ENCODE measurements around the gene RSPO1.

The RSPO1 gene

GRCh38 chr1:37605061-37605650 is 29.5 kb downstream of the RSPO1 start:
- no peak overlapping the region for H3K4me2 ChIP-seq (ENCODE audit: low read length)
- H2AK5ac ChIP-seq (ENCODE audit: low read length): no peak overlapping the region

GRCh38 chr1:37602750-37603694 is 31.7 kb downstream of the RSPO1 start:
- no peaks in the 10 kb centered on the region for H3K79me1 ChIP-seq (ENCODE audit: low read length)
- peak; percentile 75 for DNase-seq
- no peak overlapping the region for H4K5ac ChIP-seq (ENCODE audit: low read length)
- H2BK15ac ChIP-seq (replicated peaks; ENCODE audit: low read depth): no peak overlapping the region
- H2BK120ac ChIP-seq (ENCODE audit: low read depth, low read length): no peak overlapping the region
- H4K8ac ChIP-seq (ENCODE audit: low read depth, low read length): no peak overlapping the region
- H2AK5ac ChIP-seq (ENCODE audit: low read length): no peak overlapping the region
- no peak overlapping the region for H3K18ac ChIP-seq (ENCODE audit: low read length)
- H3K4me2 ChIP-seq (ENCODE audit: low read length): no peak overlapping the region
- no peaks in the 10 kb centered on the region for H3K36me3 ChIP-seq (ENCODE audit: control insufficient read depth, insufficient read depth, low read length)
- no peak overlapping the region for H3K4ac ChIP-seq (ENCODE audit: low read depth, low read length)
- no peaks in the 10 kb centered on the region for H3K79me2 ChIP-seq (ENCODE audit: control insufficient read depth, insufficient read depth, low read length)
- H3K4me3 ChIP-seq (ENCODE audit: low read length): no peak overlapping the region
- WGBS (ENCODE audit: extremely low coverage, insufficient coverage, low lambda C conversion rate): no CpG with 5 or more reads among the region's 8 CpGs
- H3K4me1 ChIP-seq (ENCODE audit: control insufficient read depth, low read depth, low read length): no peaks in the 10 kb centered on the region
- H3K9ac ChIP-seq (ENCODE audit: low read length): no peak overlapping the region
- no peak overlapping the region for H3K23ac ChIP-seq (ENCODE audit: low read length)
- no peak overlapping the region for H3K27ac ChIP-seq (ENCODE audit: low read depth, low read length)
- H2BK5ac ChIP-seq (ENCODE audit: low read length): no peak overlapping the region
- no peaks in the 10 kb centered on the region for H3K27me3 ChIP-seq (ENCODE audit: insufficient read depth, low read length, poor library complexity)
- no peak overlapping the region for H3K56ac ChIP-seq (ENCODE audit: low read length)

More at GRCh38 chr1:37605061-37605650, 29.5 kb downstream of the RSPO1 start:
- H3K18ac ChIP-seq (ENCODE audit: low read length): no peak overlapping the region
- H3K4ac ChIP-seq (ENCODE audit: low read depth, low read length): no peak overlapping the region
- H3K9ac ChIP-seq (ENCODE audit: low read length): no peak overlapping the region
- H3K79me2 ChIP-seq (ENCODE audit: control insufficient read depth, insufficient read depth, low read length): no peaks in the 10 kb centered on the region
- H3K56ac ChIP-seq (ENCODE audit: low read length): no peak overlapping the region
- peak; percentile 2 for DNase-seq
- H3K36me3 ChIP-seq (ENCODE audit: control insufficient read depth, insufficient read depth, low read length): no peaks in the 10 kb centered on the region
- no peak overlapping the region for H2BK15ac ChIP-seq (replicated peaks; ENCODE audit: low read depth)
- H2BK5ac ChIP-seq (ENCODE audit: low read length): no peak overlapping the region
- no peak overlapping the region for H2BK120ac ChIP-seq (ENCODE audit: low read depth, low read length)
- H4K5ac ChIP-seq (ENCODE audit: low read length): no peak overlapping the region
- no peak overlapping the region for H3K4me3 ChIP-seq (ENCODE audit: low read length)
- H3K79me1 ChIP-seq (ENCODE audit: low read length): no peaks in the 10 kb centered on the region
- no peak overlapping the region for H3K23ac ChIP-seq (ENCODE audit: low read length)
- no peak overlapping the region for H4K8ac ChIP-seq (ENCODE audit: low read depth, low read length)
- 100% methylated on average over 1 of the region's 12 CpGs for WGBS (ENCODE audit: extremely low coverage, insufficient coverage, low lambda C conversion rate)
- no peaks in the 10 kb centered on the region for H3K4me1 ChIP-seq (ENCODE audit: control insufficient read depth, low read depth, low read length)
- no peak overlapping the region for H3K27ac ChIP-seq (ENCODE audit: low read depth, low read length)
- peaks cover 2% of the 10 kb centered on the region for H3K27me3 ChIP-seq (ENCODE audit: insufficient read depth, low read length, poor library complexity)

GRCh38 chr1:37601441-37601840 is 33.3 kb downstream of the RSPO1 start:
- H3K4ac ChIP-seq (ENCODE audit: low read depth, low read length): no peak overlapping the region
- H4K8ac ChIP-seq (ENCODE audit: low read depth, low read length): no peak overlapping the region
- H3K23ac ChIP-seq (ENCODE audit: low read length): no peak overlapping the region
- H3K27ac ChIP-seq (ENCODE audit: low read depth, low read length): no peak overlapping the region
- H2BK15ac ChIP-seq (replicated peaks; ENCODE audit: low read depth): no peak overlapping the region
- H2BK5ac ChIP-seq (ENCODE audit: low read length): no peak overlapping the region
- no peaks in the 10 kb centered on the region for H3K27me3 ChIP-seq (ENCODE audit: insufficient read depth, low read length, poor library complexity)
- DNase-seq: no peak
- no peak overlapping the region for H3K4me3 ChIP-seq (ENCODE audit: low read length)
- no peak overlapping the region for H2BK120ac ChIP-seq (ENCODE audit: low read depth, low read length)
- no peak overlapping the region for H3K56ac ChIP-seq (ENCODE audit: low read length)
- H3K9ac ChIP-seq (ENCODE audit: low read length): no peak overlapping the region
- H3K18ac ChIP-seq (ENCODE audit: low read length): no peak overlapping the region
- no peak overlapping the region for H3K4me2 ChIP-seq (ENCODE audit: low read length)
- H4K5ac ChIP-seq (ENCODE audit: low read length): no peak overlapping the region
- H2AK5ac ChIP-seq (ENCODE audit: low read length): no peak overlapping the region
- H3K79me2 ChIP-seq (ENCODE audit: control insufficient read depth, insufficient read depth, low read length): no peaks in the 10 kb centered on the region
- no peaks in the 10 kb centered on the region for H3K79me1 ChIP-seq (ENCODE audit: low read length)
- no peaks in the 10 kb centered on the region for H3K4me1 ChIP-seq (ENCODE audit: control insufficient read depth, low read depth, low read length)
- H3K36me3 ChIP-seq (ENCODE audit: control insufficient read depth, insufficient read depth, low read length): no peaks in the 10 kb centered on the region

- Histone ChIP-seq H3K27ac (ENCODE audit: low read depth, low read length) (no peak overlapping the region), H3K36me3 (ENCODE audit: control insufficient read depth, insufficient read depth, low read length) (no peaks in the 10 kb centered on the region), H3K56ac (ENCODE audit: low read length) (no peak overlapping the region), H2BK120ac (ENCODE audit: low read depth, low read length) (no peak overlapping the region), H2BK5ac (ENCODE audit: low read length) (no peak overlapping the region), H2BK15ac (replicated peaks; ENCODE audit: low read depth) (no peak overlapping the region), H3K4me3 (ENCODE audit: low read length) (no peak overlapping the region), H4K5ac (ENCODE audit: low read length) (no peak overlapping the region), H3K79me1 (ENCODE audit: low read length) (no peaks in the 10 kb centered on the region), H2AK5ac (ENCODE audit: low read length) (no peak overlapping the region), H3K4me2 (ENCODE audit: low read length) (no peak overlapping the region), H4K8ac (ENCODE audit: low read depth, low read length) (no peak overlapping the region), H3K18ac (ENCODE audit: low read length) (no peak overlapping the region), H3K23ac (ENCODE audit: low read length) (no peak overlapping the region), H3K9ac (ENCODE audit: low read length) (no peak overlapping the region), H3K4me1 (ENCODE audit: control insufficient read depth, low read depth, low read length) (no peaks in the 10 kb centered on the region), H3K27me3 (ENCODE audit: insufficient read depth, low read length, poor library complexity) (no peaks in the 10 kb centered on the region), H3K79me2 (ENCODE audit: control insufficient read depth, insufficient read depth, low read length) (peaks cover 8% of the 10 kb centered on the region), H3K4ac (ENCODE audit: low read depth, low read length) (no peak overlapping the region)
- no peak for DNase-seq
- no CpG with 5 or more reads among the region's 5 CpGs for WGBS (ENCODE audit: extremely low coverage, insufficient coverage, low lambda C conversion rate)
Measured at GRCh38 chr1:37599940-37600339, 34.8 kb downstream of the RSPO1 start.

GRCh38 chr1:37596182-37596667 is 38.5 kb downstream of the RSPO1 start:
- no CpG with 5 or more reads among the region's 3 CpGs for WGBS (ENCODE audit: extremely low coverage, insufficient coverage, low lambda C conversion rate)
- no peak overlapping the region for H4K5ac ChIP-seq (ENCODE audit: low read length)
- no peak overlapping the region for H3K18ac ChIP-seq (ENCODE audit: low read length)
- H4K8ac ChIP-seq (ENCODE audit: low read depth, low read length): no peak overlapping the region
- H3K79me2 ChIP-seq (ENCODE audit: control insufficient read depth, insufficient read depth, low read length): peaks cover 29% of the 10 kb centered on the region
- no peak overlapping the region for H3K27ac ChIP-seq (ENCODE audit: low read depth, low read length)
- no peak overlapping the region for H2AK5ac ChIP-seq (ENCODE audit: low read length)
- H3K9ac ChIP-seq (ENCODE audit: low read length): peak overlapping the region; percentile 2
- no peak overlapping the region for H3K4me3 ChIP-seq (ENCODE audit: low read length)
- H2BK120ac ChIP-seq (ENCODE audit: low read depth, low read length): no peak overlapping the region
- H3K56ac ChIP-seq (ENCODE audit: low read length): no peak overlapping the region
- no peak overlapping the region for H3K23ac ChIP-seq (ENCODE audit: low read length)
- no peak overlapping the region for H2BK5ac ChIP-seq (ENCODE audit: low read length)
- H3K4me2 ChIP-seq (ENCODE audit: low read length): peak overlapping the region; percentile 55
- no peak for DNase-seq
- H2BK15ac ChIP-seq (replicated peaks; ENCODE audit: low read depth): no peak overlapping the region
- no peak overlapping the region for H3K4ac ChIP-seq (ENCODE audit: low read depth, low read length)
- H3K27me3 ChIP-seq (ENCODE audit: insufficient read depth, low read length, poor library complexity): no peaks in the 10 kb centered on the region
- H3K36me3 ChIP-seq (ENCODE audit: control insufficient read depth, insufficient read depth, low read length): no peaks in the 10 kb centered on the region
- H3K79me1 ChIP-seq (ENCODE audit: low read length): peaks cover 7% of the 10 kb centered on the region
- H3K4me1 ChIP-seq (ENCODE audit: control insufficient read depth, low read depth, low read length): peaks cover 2% of the 10 kb centered on the region

Data from mesendoderm (in vitro differentiated cells).